Measurements from ENCODE around the gene TFG.

TFG gene

DNA sequence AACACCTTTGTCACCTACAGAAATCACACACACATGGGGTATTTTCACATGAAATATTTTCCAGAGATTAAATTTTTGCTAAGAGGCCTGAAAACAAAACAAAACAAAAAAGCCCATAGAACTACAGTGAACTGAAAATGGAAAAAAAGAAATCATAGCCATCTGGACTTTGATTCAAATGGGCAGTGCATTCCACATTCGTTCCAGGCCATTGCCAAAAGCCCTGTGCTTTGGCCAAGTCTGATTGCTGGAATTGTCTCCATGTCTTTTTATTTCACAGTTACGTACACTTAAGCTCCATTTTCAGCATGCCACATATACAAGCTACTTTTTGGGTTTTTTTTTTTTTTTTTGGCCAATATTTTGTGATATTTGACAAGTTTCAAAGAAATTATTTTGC, 47.1 kb downstream of the TFG start:
- Histone ChIP-seq H3K4me3 (replicated peaks; ENCODE audit: insufficient read depth, low read length) (no peak overlapping the region), H3K27ac (replicated peaks) (no peak overlapping the region), H3K27me3 (ENCODE audit: insufficient read depth, poor library complexity, severe bottlenecking) (no peaks in the 10 kb centered on the region)
- no peak for DNase-seq (ENCODE audit: low read depth in 1 of 2, low spot score in 1 of 2)
- TF ChIP-seq GABPA (IDR thresholded peaks at IDR 0.05; ENCODE audit: low read depth) (no peak), SPI1 (IDR thresholded peaks at IDR 0.05; ENCODE audit: borderline replicate concordance, low read depth) (no peak)

DNA sequence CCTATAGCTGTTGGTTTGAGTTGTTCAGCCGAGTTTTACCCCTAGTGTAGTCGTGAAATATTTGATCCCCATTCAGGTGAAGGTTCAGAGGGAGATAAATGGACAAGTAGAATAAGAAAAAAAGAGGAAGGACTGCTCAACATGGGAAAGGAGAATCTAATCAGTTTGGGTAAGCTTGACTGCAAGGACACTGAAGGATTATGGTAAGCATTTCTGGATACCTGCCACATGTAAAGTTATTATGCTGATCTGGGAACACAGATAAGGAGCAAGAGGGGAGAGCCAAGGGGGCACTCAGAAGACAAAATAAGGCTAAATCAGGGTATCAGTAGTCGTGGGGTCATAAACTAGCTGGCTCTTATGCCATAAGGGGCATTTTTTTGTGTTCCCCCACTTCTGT, 49.9 kb downstream of the TFG start:
- H3K27ac ChIP-seq (replicated peaks) = no peak overlapping the region
- DNase-seq (ENCODE audit: low read depth in 1 of 2, low spot score in 1 of 2) = no peak
- no peaks in the 10 kb centered on the region for H3K27me3 ChIP-seq (ENCODE audit: insufficient read depth, poor library complexity, severe bottlenecking)
- no peak overlapping the region for H3K4me3 ChIP-seq (replicated peaks; ENCODE audit: insufficient read depth, low read length)
- TF ChIP-seq GABPA (IDR thresholded peaks at IDR 0.05; ENCODE audit: low read depth) (no peak), SPI1 (IDR thresholded peaks at IDR 0.05; ENCODE audit: borderline replicate concordance, low read depth) (no peak), POLR2AphosphoS5 (IDR thresholded peaks at IDR 0.05; ENCODE audit: low read depth) (no peak)
- TF ChIP-seq, protein P1, sequence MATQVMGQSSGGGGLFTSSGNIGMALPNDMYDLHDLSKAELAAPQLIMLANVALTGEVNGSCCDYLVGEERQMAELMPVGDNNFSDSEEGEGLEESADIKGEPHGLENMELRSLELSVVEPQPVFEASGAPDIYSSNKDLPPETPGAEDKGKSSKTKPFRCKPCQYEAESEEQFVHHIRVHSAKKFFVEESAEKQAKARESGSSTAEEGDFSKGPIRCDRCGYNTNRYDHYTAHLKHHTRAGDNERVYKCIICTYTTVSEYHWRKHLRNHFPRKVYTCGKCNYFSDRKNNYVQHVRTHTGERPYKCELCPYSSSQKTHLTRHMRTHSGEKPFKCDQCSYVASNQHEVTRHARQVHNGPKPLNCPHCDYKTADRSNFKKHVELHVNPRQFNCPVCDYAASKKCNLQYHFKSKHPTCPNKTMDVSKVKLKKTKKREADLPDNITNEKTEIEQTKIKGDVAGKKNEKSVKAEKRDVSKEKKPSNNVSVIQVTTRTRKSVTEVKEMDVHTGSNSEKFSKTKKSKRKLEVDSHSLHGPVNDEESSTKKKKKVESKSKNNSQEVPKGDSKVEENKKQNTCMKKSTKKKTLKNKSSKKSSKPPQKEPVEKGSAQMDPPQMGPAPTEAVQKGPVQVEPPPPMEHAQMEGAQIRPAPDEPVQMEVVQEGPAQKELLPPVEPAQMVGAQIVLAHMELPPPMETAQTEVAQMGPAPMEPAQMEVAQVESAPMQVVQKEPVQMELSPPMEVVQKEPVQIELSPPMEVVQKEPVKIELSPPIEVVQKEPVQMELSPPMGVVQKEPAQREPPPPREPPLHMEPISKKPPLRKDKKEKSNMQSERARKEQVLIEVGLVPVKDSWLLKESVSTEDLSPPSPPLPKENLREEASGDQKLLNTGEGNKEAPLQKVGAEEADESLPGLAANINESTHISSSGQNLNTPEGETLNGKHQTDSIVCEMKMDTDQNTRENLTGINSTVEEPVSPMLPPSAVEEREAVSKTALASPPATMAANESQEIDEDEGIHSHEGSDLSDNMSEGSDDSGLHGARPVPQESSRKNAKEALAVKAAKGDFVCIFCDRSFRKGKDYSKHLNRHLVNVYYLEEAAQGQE (IDR thresholded peaks at IDR 0.05; ENCODE audit: insufficient replicate concordance, low read depth) = no peak
- TF ChIP-seq, protein P2, sequence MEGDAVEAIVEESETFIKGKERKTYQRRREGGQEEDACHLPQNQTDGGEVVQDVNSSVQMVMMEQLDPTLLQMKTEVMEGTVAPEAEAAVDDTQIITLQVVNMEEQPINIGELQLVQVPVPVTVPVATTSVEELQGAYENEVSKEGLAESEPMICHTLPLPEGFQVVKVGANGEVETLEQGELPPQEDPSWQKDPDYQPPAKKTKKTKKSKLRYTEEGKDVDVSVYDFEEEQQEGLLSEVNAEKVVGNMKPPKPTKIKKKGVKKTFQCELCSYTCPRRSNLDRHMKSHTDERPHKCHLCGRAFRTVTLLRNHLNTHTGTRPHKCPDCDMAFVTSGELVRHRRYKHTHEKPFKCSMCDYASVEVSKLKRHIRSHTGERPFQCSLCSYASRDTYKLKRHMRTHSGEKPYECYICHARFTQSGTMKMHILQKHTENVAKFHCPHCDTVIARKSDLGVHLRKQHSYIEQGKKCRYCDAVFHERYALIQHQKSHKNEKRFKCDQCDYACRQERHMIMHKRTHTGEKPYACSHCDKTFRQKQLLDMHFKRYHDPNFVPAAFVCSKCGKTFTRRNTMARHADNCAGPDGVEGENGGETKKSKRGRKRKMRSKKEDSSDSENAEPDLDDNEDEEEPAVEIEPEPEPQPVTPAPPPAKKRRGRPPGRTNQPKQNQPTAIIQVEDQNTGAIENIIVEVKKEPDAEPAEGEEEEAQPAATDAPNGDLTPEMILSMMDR (IDR thresholded peaks at IDR 0.05; ENCODE audit: insufficient read depth, low read length) = no peak

DNA sequence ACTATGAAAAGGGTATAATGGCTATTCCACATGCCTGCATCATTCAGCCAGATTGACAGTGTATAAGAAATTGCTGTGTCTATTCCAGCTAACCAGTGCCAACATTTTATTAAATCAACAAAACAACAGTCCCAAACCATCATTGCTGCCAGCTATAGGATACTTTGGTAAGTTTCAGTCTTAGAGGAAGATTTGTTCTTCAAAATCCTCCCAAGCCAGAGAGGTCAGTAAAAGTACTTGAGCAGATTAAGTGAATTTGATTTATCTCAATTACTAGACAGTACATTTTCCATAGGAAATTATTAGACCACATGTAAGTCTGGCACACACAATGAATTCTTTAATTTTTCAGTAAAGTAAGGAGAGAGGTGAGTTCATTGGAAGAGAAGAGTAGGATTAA, 50.7 kb downstream of the TFG start:
- no peak for DNase-seq (ENCODE audit: low read depth in 1 of 2, low spot score in 1 of 2)
- TF ChIP-seq, protein P2 (IDR thresholded peaks at IDR 0.05; ENCODE audit: insufficient read depth, low read length) = no peak
- TF ChIP-seq SPI1 (IDR thresholded peaks at IDR 0.05; ENCODE audit: borderline replicate concordance, low read depth) (no peak), GABPA (IDR thresholded peaks at IDR 0.05; ENCODE audit: low read depth) (no peak), POLR2AphosphoS5 (IDR thresholded peaks at IDR 0.05; ENCODE audit: low read depth) (no peak)
- TF ChIP-seq, protein P1 (IDR thresholded peaks at IDR 0.05; ENCODE audit: insufficient replicate concordance, low read depth) = no peak
- Histone ChIP-seq H3K4me3 (replicated peaks; ENCODE audit: insufficient read depth, low read length) (no peak overlapping the region), H3K27ac (replicated peaks) (no peak overlapping the region), H3K27me3 (ENCODE audit: insufficient read depth, poor library complexity, severe bottlenecking) (no peaks in the 10 kb centered on the region)

DNA sequence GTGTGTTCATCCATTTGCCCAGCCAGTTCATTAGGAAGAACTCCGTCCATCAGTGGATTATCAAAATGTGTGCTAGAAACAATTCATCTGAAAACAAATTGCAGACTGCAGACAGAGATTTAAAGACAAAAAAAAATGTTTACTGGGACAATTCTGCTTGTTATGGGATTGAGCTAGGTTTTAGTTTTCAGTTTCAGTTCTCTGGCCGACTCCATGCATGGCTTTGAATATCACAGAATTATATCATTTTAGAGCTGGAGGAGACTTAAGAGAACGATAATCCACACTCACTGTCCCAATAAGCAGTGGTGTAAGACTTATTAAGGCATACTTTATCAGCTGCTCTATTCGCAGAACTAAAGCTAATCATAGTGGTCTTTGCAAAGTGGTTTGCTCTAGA, 51.1 kb downstream of the TFG start:
- no peaks in the 10 kb centered on the region for H3K27me3 ChIP-seq (ENCODE audit: insufficient read depth, poor library complexity, severe bottlenecking)
- TF ChIP-seq POLR2AphosphoS5 (IDR thresholded peaks at IDR 0.05; ENCODE audit: low read depth) (no peak), GABPA (IDR thresholded peaks at IDR 0.05; ENCODE audit: low read depth) (no peak), SPI1 (IDR thresholded peaks at IDR 0.05; ENCODE audit: borderline replicate concordance, low read depth) (no peak)
- TF ChIP-seq, protein P2 (IDR thresholded peaks at IDR 0.05; ENCODE audit: insufficient read depth, low read length) = no peak
- TF ChIP-seq, protein P1 (IDR thresholded peaks at IDR 0.05; ENCODE audit: insufficient replicate concordance, low read depth) = no peak
- no peak overlapping the region for H3K4me3 ChIP-seq (replicated peaks; ENCODE audit: insufficient read depth, low read length)
- no peak overlapping the region for H3K27ac ChIP-seq (replicated peaks)
- no peak for DNase-seq (ENCODE audit: low read depth in 1 of 2, low spot score in 1 of 2)
